ENCODE measurements around the gene PRRC2B.
"Not testable (repeated sequence)": the region's sequence is repeated elsewhere in the genome, so short reads cannot be mapped to it uniquely, and the experiment has no call there.

The PRRC2B gene

GRCh38 chr9:131393622-131394463, at the start of gene PRRC2B:
PRRC2B (plus strand) TSS chr9:131394086; CDS start chr9:131430145, 36,059 bp downstream.
- DNase-seq = peak; percentile 96

DNA sequence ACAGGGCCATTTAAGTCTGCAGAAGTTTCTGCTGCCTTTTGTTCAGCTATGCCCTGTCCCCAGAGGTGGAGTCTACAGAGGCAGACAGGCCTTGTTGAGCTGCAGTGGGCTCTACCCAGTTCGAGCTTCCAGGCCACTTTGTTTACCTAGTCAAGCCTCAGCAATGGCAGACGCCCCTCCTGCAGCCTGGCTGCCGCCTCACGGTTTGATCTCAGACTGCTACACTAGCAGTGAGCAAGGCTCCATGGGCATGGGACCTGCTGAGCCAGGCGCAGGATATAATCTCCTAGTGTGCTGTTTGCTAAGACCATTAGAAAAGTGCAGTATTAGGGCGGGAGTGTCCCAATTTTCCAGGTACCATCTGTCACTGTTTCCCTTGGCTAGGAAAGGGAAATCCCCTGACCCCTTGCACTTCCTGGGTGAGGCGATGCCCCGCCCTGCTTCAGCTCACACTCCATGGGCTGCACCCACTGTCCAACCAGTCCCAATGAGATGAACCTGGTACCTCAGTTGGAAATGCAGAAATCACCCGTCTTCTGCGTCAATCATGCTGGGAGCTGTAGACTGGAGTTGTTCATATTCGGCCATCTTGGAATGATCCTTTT, 48.9 kb upstream of the PRRC2B start:
- not testable (repeated sequence) for DNase-seq

DNA sequence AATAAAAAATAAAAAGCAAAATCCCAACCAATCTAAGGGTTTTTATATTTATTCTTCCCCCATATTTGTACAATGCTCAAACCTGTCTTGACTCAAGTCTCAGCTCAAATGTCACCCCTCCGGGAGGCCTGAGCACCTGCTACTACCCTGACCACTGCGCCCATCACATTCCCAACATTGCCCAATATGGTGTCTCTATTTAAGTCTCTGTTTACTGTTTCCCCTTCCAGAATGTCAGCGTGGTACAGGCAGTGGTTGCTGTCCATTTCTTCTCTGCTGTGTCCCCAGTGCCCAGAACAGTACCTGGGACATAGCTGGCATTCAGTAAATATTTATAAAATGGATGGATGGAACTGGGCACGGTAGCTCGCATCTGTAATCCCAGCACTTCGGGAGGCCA, 47.3 kb upstream of the PRRC2B start:
- no peak for DNase-seq

- no peak for DNase-seq
Measured at GRCh38 chr9:131347376-131348020, 46.4 kb upstream of the PRRC2B start.

DNA sequence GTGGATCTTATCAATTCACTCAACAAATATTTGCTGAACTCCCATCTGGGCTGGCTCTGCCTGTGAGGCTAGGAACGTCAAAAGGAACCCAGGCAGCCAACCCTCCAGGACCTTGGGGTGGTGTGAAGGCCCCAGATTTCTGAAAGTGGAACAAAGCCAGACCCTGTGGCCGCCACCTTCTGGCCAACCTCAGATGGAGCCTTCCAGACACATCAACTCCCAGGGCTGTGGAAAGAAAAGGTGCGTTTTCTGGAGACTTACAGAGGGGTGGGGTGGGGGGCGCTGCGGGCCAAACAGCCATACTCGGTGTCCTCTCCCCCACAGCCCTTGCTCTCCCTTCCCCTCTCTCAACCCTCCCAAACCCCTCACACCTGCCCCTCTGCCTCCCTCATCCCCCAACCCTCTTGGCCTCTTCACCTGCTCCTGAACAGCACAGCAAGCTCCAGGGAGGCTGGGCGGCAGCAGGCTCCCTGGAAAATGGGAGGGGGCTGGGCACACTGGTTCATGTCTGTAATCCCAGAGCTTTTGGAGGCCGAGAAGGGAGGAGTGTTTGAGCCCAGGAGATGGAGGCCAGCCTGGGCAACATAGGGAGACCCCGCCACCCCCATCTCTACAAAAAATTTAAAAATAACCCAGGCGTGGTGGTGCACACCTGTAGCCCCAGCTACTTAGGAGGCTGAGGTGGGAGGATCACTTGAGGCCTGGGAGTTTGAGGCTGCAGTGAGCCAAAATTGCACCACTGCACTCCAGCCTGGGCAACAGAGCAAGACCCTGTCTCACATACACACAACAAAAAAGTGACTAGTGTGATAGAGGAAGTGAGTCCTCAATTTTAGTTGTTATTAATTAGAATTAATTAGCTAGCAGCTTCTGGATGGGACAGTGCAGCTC, 45.0 kb upstream of the PRRC2B start:
- no peak for DNase-seq

GRCh38 chr9:131349522-131349880, 44.4 kb upstream of the PRRC2B start:
- no peak for DNase-seq

DNA sequence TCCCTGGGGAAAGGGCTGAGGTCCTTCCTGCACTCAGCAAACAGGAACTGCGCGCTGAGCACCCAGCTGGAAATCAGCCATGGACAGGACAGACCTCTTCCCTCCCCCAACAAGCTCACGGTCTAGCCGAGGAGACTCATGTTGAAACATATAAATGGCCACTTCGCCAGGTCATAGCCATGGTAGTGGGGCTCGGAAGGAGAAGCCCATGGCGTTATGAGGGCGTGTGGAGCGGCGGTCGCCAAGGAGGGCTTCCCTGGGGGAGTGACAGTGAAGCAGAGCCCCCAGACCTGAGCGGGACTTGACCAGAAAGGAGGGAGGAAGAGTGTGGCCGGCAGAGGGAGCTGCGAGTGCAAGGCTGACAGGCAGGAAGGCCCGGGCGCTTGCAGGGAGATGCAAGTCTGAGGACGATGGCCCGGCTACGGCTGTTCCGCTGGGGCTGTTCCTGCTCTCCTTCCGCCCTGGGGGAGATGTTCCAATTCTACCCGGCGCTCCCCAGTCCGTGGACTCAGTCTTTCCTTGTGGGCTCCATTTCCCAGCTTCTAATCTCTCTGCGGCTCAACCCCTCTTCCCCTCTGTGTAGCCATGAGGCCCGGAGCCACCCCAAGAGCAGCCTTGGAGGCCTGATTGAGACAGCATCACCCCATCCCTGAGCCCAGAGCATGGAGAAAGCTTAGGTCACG, 43.9 kb upstream of the PRRC2B start:
- peak; percentile 80 for DNase-seq

DNA sequence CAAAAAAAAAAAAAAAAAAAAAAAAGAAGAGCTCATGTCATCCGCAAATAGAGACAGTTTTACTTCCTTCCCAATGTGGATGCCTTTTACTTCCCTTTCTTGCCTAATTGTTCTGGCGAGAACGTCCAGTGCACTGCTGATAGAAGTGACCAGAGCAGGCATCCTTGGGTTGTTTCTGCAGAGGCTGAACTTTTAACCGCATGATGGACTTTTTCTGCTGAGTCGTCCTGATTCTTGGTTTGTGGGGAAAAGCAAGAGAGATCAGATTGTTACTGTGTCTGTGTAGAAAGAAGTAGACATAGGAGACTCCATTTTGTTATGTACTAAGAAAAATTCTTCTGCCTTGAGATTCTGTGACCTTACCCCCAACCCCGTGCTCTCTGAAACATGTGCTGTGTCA, 37.4 kb upstream of the PRRC2B start:
- not testable (repeated sequence) for DNase-seq

DNA sequence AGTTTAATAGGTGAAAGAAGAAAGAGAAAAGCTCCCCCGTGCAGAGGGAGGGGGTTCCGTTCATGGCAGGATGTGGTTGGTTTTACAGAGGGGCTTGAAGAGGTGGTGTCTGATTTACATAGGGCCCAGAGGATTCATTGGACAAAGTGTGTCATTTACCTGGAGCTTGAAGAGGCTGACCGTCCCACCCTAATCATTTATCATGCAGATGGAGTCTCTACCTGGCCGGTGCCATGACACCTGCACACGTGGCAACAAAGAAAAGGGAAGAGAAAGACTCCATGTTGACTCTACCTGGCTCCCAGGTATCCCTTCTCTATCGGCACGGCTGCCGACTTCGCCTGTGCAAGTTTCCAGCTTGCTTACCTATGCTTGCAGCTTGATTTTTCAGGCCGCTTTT, 35.3 kb upstream of the PRRC2B start:
- DNase-seq = no peak

- DNase-seq = peak; percentile 19
Measured at GRCh38 chr9:131361202-131361833, 32.6 kb upstream of the PRRC2B start.

- no peak for DNase-seq
Measured at GRCh38 chr9:131365546-131365945, 28.3 kb upstream of the PRRC2B start.

GRCh38 chr9:131366761-131367401, 27.0 kb upstream of the PRRC2B start:
- no peak for DNase-seq

GRCh38 chr9:131367450-131367849, 26.4 kb upstream of the PRRC2B start:
- no peak for DNase-seq

- no peak for DNase-seq
Measured at GRCh38 chr9:131370638-131371037, 23.2 kb upstream of the PRRC2B start.

DNA sequence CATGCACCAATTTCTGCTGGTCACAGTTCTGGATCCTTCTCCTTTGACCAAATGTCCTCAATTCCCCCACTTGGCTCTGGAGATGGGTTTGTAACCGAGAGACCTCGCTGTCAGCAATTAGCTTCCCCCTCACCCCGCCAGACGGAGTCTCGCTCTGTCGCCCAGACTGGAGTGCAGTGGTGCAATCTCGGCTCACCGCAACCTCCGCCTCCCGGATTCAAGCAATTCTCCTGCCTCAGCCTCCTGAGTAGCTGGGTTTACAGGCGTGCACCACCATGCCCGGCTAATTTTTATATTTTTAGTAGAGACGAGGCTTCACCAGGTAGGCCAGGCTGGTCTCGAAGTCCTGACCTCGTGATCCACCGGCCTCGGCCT, 21.3 kb upstream of the PRRC2B start:
- DNase-seq = not testable (repeated sequence)

DNA sequence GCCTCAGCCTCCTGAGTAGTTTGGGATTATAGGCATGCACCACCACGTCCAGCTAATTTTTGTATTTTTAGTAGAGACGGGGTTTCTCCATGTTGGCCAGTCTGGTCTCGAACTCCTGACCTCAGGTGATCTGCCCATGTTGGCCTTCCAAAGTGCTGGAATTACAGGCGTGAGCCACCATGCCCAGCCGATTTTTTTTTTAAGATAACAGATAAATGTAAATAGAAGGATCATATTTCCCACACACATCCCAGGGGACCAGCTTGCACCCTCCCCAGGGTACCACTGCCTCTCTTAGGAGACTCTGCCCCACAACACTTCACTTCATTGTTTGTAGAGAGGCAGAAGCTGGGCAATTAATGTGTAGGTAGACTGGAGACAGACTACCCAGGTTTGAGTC, 19.2 kb upstream of the PRRC2B start:
- peak; percentile 68 for DNase-seq

DNA sequence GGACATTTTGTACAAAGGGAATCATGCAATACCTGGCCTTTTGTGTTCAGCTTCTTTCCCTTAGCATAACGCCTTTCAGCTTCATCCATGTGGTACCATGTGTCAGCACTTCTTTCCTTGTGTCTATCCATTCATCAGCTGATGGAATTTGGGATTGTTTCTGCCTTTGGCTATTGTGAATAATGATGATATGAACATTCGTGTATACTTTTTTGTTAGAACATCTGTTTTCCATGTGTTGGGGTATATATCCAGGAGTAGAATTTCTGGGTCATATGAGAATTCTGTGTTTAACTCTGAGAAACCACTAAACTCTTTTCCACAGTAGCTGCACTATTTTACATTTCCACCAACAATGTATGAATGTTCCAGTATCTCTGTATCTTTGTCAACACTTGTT, 14.8 kb upstream of the PRRC2B start:
- DNase-seq = no peak

GRCh38 chr9:131382850-131383729, 10.8 kb upstream of the PRRC2B start:
- peak; percentile 88 for DNase-seq

- DNase-seq = no peak
Measured at GRCh38 chr9:131385296-131385695, 8.6 kb upstream of the PRRC2B start.

DNA sequence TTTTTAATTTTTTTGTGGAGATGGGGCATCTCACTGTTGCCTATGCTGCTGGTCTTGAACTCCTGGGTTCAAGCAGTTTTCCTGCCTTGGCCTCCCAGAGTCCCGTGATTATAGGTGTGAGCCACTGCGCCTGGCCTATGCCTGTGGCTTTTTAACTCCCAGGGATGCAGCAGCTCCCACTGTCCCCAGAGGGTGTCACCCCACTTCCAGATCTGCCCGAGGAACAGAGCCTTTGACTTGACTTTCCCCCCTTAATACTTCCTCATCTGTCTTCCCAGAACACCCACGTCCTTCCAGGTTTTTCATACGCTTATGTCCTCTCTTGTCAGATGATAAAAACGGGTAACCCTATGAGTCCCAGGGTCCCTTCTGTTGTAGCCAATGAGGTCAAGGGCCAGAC, 7.6 kb upstream of the PRRC2B start:
- DNase-seq = no peak

Data from NCI-H2171 (cell line).